Amniotic stem cell (primary cell): ENCODE data around the gene RBKS.
"Not testable (repeated sequence)": the region's sequence is repeated elsewhere in the genome, so short reads cannot be mapped to it uniquely, and the experiment has no call there.

Source experiments
- DNase-seq: peaks from one replicate; lab custom pipeline; 2025; lab: John Stamatoyannopoulos, UW

RBKS gene

DNA sequence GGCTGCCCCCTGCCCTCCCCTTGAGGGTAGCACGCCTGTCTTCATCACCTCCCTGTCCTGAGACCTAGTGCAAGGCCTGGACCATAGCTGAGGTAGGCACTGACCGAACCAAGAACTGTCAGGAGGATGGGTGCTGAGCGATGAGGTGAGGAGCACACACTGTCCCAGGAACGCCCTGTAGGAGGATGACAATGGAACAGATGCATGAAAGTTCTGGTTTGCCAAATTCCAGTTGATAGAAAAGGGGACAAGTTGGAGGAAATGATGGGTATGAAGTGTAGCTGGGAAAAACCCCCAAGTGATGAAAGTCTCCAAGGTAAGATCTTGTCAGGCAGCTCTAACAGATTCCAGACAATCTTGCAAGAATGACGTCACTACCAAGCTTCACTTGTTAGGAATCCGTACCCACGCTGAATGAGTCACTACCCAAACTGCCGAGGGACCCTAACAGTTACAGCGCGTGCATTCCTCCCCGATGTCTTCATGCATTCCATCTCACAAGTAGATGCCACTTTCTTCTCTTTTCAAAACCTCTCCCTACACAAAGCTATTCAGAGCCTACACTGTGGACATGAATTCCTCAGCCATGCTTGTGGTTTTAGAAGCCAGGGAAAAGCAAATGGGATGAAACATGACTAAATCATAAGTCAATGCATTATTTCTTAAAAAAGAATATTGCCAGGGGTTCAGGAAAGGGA lies 91.1 kb downstream of the RBKS start:
- peak; percentile 99 for DNase-seq

DNA sequence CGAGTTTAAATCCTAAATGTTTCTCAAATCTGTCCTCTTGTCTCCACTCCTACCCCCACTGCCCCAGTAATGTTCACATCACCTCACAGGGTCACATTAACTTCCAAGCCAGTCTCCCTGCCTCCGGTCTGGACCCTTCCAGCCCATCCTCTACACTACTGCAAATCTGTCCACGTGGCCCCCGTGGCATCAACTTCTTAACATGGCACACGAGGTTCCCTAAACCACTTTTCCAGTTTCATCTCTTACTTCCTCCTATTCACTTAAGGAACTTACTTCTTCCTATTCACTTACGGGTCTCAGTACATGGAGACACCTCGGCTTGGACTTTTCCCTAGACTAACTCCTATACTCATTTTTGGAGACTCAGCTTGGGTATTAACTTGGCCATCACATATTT lies 91.7 kb downstream of the RBKS start:
- DNase-seq: no peak

DNA sequence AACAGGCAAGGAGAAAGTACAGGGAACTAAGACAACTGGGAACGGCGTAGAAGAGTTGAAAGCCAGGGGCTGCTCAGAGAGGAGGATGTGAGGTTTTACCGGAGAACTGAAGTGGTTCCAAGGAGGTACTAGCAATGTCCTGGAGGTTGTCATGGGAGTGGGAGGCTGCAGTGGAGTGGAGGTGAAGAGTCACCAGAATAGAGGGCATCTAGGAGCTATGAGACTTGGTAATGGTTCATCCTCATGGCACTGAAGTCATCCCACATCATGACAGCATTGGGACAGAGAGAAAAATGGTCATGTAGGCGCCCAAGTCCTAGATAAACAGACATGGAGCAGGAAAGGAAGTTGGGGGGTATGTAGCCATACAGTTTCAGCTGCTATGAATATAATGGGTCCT lies 92.3 kb downstream of the RBKS start:
- DNase-seq: no peak

DNA sequence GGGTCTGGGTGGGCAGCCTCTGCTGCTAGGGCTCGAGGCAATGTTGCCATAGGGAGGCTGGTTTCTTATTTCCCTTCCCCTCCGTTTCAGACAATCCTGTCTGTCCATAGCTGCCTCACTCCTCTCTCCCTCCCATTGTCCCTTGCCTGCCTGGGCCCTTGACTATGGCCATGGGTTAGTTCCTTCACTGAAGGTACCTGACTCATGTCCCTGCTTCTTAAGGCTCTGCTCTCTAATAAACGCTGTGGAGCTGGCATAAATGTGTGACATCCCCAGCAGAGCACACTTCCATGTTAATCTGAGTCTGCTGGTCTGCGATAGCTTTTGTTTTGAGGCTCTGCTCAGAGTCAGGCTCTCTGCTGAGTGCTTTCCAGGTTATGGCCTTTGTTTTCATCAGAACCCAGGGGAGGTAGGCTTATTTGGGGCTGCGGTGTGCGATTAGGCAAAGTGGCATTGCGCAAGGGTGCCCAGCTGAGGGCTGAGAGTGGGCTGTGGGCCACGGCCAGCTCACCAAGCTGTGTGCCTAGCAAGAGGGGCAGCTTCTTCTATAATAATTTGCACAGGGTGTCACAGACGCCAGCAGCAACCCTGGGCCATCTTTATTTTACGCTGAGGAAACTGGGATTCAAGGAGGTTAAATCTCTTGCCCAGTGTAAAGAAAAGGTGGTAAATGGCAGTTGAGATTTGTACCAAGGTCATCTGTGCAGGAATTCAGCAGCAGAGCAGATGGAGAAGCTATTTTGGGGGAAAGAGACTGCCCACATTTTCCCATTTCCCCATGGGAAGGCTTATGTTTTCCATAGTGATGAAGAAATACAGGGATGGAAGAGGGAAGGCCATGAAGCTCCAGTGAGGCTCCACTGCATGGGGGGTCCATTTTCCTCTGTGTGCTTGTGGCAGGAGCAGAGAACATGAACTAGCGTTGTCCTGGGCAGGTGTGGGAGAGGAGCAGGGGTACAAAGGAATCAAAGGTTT lies 93.1 kb downstream of the RBKS start:
- DNase-seq: no peak

DNA sequence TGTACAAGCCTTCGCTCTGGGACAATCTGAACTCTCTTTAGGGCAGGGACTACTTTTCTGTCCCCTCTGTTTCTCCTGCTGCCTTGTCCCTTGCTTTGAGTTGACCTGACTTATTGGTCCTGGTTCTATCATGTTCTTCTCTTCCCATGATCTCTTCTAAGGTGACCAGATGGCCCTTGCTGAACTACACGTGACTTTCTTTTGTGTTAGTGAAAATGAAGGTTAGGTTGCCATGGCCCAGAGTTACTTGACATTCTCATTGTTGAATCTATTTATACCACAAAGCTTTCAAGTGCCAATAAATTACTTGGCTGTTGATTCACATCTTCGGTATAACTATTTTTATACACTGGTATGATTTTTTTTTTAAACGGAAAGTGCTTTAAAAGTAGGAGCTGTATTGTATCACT lies 94.3 kb downstream of the RBKS start:
- DNase-seq: no peak

DNA sequence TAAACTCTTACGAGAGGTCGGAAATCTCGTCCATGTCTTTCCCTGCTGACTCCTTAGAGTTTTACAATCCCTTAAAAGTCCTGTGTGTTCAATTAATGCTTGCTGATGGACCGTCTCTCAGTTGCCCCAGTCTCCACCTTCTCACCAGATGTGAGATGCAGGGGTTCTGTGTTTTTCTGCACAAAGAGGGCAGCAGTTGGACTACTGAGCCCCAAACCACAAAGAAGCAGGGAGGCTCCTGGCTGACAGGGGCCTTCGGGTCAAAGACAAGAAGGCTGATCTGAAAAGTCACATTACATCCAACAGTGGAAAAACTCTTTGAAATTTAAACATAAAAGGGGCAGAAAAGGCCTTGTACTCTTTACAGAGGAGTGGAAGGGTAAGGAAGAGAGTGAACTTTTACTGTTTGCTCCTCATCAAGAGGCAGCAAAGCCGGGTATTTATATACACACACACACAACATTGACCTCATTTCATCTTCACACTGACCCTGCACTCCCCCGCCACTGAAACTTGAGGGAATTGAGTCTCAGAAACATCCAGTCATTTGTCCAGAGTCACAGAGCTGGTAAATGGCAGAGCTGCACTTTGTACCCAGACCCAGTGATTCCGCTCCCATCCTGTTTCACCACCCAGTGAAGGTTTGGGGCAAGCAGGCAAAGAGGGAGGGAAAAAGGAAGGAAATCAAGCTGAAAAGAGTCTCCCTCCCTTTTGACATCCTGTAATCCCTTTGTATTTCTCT lies 94.9 kb downstream of the RBKS start:
- no peak for DNase-seq

DNA sequence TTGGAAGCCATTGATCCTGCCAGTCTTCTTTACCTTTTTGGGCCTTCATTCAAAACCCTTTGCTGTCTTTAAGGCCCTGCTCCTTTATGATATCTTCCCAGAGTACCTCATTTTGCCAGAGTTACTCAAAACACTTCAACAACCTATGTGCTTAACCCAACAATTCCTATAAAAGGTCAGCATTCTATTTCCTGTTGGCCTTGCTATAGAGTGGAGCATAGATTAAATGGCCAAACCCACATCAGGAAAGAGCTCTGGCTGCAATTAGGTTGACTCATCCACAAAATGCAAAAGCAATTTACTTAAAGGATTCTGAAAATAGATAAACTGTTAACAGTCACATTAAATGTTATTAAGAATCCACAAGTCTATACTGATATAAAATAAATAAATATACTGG lies 97.4 kb downstream of the RBKS start:
- peak; percentile 26 for DNase-seq

DNA sequence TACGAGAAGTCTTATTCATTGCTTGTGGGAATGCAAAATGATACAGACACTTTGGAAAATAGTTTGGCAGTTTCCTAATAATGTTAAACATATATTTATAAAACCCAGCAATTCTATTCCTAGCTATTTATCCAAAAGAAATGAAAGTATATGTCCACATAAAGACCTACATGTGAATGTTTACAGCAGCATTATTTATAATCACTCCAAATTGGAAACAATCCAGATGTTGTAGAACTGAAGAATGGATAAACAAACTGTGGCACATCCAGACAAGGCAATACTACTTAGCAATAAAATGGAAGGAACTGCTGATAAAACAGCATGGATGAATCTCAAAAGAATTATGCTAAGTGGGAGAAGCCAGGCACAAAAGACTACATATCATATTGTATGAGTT lies 99.4 kb downstream of the RBKS start:
- no peak for DNase-seq

DNA sequence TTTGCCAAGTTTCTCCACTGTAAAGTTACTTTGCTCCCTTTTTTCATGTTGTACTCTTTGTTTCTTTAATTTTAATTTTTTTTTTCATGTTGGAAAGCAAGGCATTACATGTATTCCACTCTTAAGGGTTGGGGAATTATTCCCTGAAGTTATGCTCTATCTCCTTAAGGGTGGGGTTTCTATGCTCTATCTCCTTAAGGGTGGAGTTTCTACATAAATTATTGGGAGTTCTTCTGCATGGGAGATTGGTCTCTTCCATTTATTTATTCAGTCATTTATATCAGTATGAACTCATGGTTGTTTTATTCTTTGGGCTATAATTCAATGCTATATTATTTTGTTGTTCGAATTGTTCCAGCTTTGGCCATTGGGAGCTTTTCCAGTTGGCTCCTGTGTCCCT lies 107.5 kb downstream of the RBKS start:
- DNase-seq: no peak

DNA sequence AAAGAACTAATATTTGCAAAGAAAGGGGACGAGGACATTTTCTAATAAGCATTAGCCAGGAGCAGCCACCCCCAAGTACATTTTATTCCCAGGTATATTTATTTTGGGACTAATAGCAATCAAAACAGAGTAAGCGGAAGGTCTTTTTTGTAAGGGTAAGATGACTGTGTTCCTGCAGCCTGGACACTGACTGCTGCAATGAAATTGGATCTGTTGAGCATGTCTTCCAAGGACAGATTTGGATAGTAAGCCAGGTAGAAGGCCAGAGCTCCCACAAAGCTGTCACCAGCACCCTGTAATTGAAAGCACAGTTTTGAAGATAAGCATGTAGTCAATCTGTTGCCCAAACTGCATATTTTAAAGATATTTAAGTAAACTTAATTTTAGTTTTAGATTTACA lies 108.7 kb downstream of the RBKS start:
- DNase-seq: no peak

DNA sequence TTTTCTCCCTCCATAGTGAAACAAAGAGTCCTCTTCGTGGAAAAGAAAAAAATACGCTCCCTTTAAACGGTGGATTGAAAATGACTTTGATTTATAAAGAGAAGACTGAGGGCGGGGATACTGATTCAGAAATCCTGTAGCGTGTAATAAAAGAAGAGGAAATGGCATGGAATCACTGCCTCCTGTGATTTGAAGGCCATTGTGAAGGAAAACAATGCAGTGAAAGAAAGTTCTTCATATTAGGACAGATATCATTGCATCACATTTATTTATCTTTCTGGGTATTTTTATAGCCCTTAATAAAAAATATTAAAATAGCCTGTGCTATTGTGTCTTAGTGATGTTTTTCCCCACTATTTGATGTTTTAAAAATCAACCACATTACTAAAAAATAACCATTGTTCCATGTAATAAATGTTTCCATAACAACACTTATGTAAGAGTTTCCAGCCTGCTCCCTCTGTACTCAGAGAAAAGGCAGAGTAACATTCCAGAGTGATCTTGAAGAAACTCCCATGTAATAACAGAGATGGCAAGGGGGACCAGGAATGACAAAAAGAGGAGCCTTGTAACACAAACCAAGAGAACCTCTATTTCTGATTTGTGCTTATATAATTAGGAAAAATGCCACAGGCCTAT lies 110.7 kb downstream of the RBKS start:
- no peak for DNase-seq

DNA sequence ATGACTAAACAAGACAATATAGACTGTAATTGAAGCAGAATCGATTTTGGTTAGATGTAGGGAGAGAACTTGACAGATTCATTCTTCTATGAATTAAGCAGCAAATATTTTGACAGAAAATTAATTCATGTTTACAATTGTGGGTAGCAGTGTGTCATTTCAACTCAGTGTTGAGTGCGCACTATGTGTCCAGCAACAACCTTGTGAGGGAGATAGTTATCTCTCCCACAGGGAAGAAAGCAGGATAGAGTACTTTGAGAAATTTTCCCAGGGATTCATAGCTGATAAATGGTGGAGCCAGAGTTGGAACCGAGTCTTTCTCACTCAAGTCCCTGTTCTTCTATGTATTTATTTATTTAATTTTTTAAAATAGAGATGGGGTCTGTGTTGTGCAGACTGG lies 113.5 kb downstream of the RBKS start:
- DNase-seq: no peak

DNA sequence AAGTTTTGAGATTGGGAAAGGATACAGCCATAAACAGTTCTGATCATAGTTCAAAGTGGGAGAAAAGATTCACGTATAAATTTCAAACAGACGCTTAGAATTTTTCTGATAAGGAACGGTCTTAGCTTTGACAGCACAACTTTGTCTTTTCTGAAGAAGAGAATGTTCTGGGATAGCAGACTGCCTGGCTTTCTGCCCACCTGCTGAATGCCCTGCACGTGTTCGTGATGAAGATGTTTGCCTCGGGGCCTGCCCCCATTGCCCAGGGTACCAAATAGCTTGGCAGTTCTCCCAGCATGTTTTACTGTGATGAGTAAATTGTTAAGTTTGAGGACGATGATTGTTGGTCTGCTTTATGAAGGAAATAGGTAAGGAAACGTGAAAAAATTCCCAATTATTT lies 114.1 kb downstream of the RBKS start:
- no peak for DNase-seq

DNA sequence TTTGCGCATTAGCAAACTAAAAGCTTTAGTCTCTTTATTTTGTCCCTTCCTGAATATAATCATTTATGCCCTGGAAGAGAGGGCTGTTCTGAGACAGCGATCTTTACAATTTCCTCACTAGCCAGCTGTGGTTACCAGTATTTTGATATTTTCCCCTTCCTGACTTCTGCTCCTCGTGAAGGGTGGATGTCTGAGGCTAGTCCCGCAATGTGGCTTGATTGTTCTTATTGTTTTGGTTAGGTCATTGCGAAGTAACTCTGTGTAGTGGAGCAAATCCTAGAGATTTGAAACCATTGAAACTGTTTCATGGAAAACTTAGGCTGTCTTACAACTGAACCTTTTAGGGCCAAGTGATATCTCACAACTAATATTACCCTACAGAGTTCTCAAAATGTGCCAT lies 116.2 kb downstream of the RBKS start:
- no peak for DNase-seq

DNA sequence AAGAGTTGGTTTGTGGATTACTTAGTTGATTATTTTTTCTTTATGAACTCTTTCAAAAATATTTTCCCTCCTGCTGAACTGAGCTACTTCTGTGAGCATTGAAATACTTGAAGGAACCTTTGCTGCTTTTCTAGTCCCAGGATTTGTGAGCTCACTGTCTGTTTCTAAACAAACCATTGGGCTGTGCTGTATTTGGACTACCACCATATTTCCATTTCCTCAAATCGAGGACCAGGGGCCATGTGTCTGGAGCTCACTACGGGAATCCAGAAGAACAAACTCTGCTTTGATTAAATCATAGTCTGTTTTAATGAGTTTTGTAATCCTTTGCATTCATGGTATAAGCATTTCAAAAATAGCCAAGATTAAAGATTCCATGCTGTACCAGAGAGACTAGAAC lies 117.4 kb downstream of the RBKS start:
- DNase-seq: no peak

DNA sequence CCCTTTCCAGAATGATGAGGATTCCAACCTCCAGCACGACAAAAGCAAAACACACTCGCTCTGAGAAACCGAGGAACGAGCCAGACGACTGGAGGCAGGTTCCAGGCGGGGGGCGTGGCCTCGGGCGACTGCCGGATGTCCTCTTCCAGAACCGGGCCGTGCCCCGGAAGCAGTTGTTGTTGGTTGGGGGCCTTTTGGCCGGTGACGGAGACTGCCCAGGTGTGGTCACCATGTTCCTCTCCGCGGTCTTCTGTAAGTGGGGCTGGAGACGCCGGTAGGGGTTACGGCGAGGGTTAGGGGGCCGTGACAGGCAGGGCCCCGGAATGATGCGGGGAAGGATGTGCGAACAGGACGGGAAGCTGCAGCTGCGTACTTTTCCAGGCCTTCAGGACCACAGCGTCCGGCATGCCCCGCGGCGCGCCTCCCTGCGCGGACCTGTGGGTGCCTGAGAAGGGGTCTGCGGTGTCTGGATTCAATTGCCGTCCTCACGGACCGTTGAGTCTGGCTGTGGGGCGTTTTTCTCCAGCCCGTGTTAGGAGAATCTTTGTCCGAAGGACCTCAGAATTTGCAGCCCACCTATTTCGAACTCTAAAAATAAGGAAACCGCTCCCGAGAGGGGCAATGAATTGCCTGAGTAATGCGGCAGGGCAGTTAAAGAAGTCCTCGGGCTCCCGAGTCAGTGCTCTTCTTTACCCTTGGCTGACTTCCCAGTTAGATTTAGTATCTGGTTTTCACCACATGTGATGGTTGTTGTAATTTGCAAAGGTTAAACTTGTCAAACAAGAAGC lies 118.4 kb downstream of the RBKS start, which contains the start of gene MRPL33:
MRPL33 (plus strand) TSS at position 172 of the 788 bp plus-strand sequence; CDS start at position 231, 59 bp downstream.
- peak; percentile 90 for DNase-seq

DNA sequence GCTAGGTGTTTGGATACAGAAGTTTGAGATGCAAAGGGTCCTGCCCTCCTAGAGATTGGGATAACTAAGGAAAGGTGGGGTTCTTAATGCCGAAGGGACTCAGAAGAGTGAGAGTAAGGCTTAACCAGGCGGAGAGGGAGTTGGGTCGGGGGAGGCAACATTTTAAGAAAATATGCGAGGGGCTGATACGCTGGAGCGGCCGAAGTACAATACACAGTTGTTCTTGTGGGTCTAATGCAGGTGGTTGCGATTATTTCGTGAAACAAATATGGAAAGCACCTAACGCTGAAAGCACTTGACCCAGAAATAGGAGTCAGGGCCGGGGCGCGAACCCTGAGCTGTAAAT lies 119.0 kb downstream of the RBKS start:
- DNase-seq: no peak

DNA sequence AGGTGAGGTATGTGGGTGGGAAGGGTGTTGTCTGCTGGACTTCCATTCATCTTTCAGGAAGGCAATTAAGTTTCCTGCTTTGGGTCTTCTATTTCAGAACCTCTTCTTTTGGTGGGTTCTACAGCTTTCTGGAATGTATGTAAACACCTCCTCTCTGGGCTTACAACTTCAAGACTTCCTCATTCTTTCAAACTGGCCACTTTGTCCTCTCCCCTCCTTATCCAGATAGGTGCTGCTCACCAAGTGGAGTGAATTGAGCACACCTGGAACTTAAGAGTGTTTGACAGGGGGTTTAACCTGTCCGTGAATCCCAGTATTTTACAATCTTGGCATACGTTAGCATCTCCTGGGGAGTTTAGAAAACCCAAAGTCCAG lies 123.9 kb downstream of the RBKS start:
- no peak for DNase-seq

DNA sequence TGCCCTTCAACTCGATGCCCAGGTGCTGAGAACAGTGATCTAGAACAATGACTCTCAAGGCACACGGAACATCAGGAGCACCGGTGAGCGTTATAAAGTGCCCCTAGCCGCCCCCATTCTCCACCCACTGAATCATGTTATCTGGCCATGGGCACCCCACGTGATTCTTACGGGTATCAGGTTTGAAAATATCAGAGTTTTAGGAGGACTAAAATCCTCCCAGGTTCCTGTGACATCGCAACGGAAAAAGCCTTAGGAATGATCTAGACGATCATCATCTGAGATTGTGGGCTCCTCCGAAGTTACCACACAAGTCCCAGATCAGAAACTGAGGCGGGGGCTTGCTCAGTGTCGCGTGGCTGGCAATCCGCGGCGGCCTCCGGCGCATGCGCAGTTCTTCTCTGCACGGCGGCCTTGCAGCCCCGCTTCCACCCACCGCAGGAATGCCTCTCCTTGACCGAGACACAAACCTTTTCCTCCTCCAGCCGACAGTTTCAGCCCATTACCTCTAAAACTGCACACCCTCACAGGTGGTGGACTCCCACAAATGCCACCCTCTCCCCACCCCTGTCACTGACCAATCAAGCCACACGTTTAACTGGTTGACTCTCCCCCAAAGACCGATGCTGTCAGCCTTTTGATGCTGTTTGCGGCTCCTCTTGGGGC lies 124.4 kb downstream of the RBKS start:
- no peak for DNase-seq

DNA sequence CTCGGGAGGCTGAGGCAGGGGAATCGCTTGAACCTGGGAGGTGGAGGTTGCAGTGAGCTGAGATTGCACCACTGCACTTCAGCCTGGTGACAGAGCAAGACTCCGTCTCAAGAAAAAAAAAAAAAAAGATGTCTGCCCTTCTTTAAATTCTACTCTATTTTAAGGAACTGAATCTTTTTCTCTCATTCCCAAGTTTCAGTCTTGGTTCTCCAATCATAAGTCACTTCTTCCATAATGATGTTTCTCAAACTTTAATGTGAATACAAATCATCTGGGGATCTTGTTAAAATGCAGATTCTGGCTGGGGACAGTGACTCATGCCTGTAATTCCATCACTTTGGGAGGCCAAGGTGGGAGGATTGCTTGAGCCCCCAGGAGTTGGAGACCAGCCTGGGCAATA lies 125.7 kb downstream of the RBKS start:
- not testable (repeated sequence) for DNase-seq

DNA sequence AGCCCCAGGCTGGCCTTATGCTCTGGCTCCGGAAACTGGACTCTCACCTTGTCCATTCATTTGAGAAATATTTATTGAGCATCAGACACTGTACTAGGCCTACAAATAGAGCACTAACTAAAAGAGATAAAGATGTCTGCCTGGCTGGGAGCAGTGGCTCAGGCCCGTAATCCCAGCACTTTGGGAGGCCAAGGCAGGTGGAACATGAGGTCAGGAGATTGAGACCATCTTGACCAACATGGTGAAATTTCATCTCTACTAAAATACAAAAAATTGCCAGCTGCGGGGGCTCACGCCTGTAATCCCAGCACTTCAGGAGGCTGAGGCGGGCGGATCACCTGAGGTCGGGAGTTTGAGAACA lies 126.3 kb downstream of the RBKS start:
- no peak for DNase-seq
